ENCODE results near the gene RHBDL1.

The RHBDL1 gene

DNA sequence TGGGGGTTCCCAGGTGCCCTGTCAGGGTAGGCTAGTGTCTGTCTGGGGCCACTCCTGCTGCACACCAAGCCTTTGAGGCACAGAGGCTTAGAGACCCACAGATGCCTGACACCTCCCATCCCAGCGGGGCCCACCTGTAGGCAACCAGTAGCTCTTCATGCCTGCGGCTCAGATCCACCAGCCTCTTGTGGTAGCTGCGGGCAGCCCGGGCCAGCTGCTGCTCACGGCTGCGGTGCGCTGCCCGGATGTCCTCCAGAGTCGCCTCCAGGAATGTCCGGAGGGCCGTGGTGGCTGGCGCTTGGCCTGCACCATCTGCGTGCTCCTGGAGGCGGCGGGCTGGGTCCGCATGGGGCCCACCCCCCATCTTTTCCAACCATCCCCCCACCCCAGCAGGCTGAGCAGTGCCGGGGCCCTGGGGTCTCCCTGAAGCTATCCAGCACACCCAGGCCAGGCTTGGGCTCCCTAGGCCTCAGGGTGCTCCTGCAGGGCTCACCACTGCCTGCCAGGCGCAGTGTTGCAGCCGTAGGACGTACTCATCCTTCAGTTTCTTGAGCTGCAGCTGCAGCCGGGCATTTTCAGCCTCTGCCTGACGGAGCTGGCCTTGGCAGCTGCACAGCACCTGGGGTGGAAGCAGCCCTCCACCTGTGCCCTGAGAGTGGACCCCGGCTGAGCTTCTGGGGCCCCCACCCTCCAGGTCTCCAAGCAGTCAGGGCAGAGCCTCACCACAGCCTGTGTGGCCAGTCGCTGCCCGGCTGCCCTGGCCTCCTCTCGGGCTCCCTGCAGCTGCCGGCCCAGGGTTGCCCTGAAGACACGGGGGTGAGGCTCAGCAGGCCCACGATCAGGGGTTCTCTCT, 48.9 kb downstream of the RHBDL1 start:
- no peak overlapping the region for H3K9ac ChIP-seq (ENCODE audit: low read depth, low read length)
- no peak overlapping the region for H3K4me3 ChIP-seq (ENCODE audit: low read length)
- no peaks in the 10 kb centered on the region for H3K36me3 ChIP-seq (ENCODE audit: insufficient read depth, low read depth, low read length)
- H3K4me1 ChIP-seq (ENCODE audit: insufficient read depth, low read length): no peaks in the 10 kb centered on the region
- peaks cover 28% of the 10 kb centered on the region for H3K27me3 ChIP-seq (ENCODE audit: insufficient read depth, low read length)
- H3K9me3 ChIP-seq (ENCODE audit: insufficient read depth, low read depth, low read length): no peaks in the 10 kb centered on the region
- no peak overlapping the region for H3K27ac ChIP-seq (ENCODE audit: low read length)

DNA sequence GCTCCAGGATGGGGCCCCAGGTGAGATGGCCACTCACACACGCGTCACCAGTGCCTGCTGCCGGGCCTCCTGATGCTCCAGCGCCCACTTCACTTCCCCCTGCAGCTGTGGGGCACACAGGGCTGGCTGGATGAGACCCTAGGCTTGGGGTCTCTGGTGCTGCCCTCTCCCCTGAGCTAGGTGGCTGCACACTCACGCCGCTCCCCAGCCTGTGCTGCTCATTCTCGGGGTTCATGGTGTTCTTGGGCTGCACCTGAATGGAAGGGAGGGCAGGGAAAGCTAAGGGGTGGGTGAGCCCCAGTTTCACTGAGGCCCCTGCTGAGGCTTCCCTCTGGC, 49.5 kb downstream of the RHBDL1 start:
- Histone ChIP-seq H3K9ac (ENCODE audit: low read depth, low read length) (no peak overlapping the region), H3K9me3 (ENCODE audit: insufficient read depth, low read depth, low read length) (no peaks in the 10 kb centered on the region), H3K36me3 (ENCODE audit: insufficient read depth, low read depth, low read length) (no peaks in the 10 kb centered on the region), H3K27me3 (ENCODE audit: insufficient read depth, low read length) (peaks cover 25% of the 10 kb centered on the region), H3K4me1 (ENCODE audit: insufficient read depth, low read length) (no peaks in the 10 kb centered on the region), H3K27ac (ENCODE audit: low read length) (no peak overlapping the region), H3K4me3 (ENCODE audit: low read length) (no peak overlapping the region)

DNA sequence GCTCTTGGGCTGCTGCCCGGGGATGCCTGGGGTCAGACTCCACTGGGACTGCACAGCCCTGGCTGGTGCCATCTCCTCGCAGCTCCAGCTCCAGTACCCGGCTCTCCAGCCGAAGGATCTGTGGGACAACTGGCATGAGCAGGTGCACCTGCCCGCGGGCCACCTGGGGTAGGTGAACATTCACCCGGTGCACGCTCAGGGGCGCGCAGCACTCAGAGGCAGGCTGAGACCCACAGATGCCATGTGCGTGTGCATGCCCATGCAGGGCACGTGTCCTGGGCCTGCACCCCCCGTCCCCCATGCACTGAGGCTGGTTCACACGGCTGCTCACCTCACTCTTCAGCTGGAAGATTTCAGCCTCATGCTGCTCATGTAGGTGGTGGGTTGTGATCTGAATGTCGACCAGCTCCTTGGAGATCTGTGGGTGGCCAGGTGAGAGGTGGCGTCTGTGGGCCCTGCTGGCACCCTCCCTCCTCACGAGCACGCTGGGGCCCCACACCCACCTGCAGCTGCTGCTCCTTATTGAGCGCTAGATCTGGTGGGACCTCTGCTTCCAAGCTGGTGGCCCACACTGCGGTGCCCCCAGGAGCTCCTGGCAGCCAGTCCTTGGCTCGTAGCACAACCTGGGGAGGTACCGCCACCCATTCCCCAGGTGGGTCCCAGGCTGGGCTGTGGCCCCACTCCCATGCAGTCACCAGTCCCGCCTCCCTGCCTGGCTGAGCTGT, 50.2 kb downstream of the RHBDL1 start:
- no peaks in the 10 kb centered on the region for H3K36me3 ChIP-seq (ENCODE audit: insufficient read depth, low read depth, low read length)
- no peak overlapping the region for H3K9ac ChIP-seq (ENCODE audit: low read depth, low read length)
- H3K27me3 ChIP-seq (ENCODE audit: insufficient read depth, low read length): peaks cover 25% of the 10 kb centered on the region
- H3K4me3 ChIP-seq (ENCODE audit: low read length): no peak overlapping the region
- H3K4me1 ChIP-seq (ENCODE audit: insufficient read depth, low read length): no peaks in the 10 kb centered on the region
- no peaks in the 10 kb centered on the region for H3K9me3 ChIP-seq (ENCODE audit: insufficient read depth, low read depth, low read length)
- H3K27ac ChIP-seq (ENCODE audit: low read length): no peak overlapping the region

DNA sequence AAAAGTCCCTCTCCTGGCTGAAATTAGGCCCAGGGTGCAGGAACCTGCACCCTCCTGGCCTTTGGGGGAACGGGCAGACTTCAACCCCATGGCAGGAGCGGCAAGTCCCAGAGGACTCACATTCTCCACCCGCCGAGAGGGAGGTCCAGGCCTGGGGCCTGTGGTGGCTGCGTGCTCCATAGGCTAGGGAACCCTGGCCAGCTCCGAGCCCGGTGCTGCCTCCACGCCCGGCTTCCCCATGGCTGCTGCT, 50.6 kb downstream of the RHBDL1 start:
- H3K27me3 ChIP-seq (ENCODE audit: insufficient read depth, low read length): peaks cover 25% of the 10 kb centered on the region
- no peak overlapping the region for H3K27ac ChIP-seq (ENCODE audit: low read length)
- no peaks in the 10 kb centered on the region for H3K36me3 ChIP-seq (ENCODE audit: insufficient read depth, low read depth, low read length)
- H3K9me3 ChIP-seq (ENCODE audit: insufficient read depth, low read depth, low read length): no peaks in the 10 kb centered on the region
- H3K4me3 ChIP-seq (ENCODE audit: low read length): peak overlapping the region; percentile 60; the same call in 1 of the 2 replicates
- no peak overlapping the region for H3K9ac ChIP-seq (ENCODE audit: low read depth, low read length)
- H3K4me1 ChIP-seq (ENCODE audit: insufficient read depth, low read length): no peaks in the 10 kb centered on the region

DNA sequence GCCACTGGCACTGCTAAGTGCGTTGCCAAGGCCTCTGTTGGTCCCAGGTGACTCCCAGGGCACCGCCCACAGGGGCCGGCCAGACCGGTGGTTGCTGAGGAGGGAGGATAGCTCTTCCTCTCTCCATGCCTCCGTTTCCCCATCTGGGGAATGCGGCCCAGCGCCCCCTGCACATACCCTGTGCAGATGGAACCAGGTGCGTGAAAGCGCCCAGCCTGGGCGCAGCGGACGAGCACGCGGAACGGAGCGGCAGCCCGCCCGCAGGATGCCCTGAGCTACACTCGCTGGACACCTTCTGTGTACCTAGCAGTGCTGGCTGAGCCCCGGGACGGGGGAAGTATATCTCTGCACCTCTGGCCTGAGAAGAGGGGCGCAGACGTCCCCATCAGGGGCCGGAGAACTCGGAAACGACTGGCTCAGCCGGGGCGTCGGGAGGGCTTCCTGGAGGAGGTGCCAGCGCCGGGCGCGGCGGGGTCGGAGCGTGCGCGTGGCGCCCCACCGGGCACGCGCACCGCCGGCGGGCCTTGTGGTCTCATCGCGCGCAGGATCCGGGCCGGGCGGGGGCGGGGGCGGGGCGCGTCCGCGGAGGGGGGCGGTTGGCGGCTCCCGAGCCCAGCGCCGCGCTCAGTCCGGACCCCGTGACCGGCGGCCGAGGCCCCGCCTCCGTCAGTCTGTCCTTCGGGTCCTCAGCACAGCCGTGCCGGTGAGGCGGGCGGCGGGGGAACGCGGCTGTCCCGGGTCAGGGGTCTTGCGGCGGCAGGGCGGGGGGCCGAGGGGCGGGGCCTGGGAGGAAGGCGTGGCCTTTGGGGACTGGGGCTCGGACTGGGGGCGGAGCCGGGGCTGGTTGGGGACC, 51.2 kb downstream of the RHBDL1 start, which contains the start of the genes CCDC78 and HAGHL:
Gene CCDC78, minus strand, starts transcription at position 6 of the 853 bp plus-strand sequence. CDS start 76 bp downstream, outside the sequence.
Gene HAGHL, plus strand, starts transcription at position 669 of the 853 bp plus-strand sequence. CDS start 404 bp downstream, outside the sequence.
- peak within 1 kb of the TSS; percentile 62 for H3K4me3 ChIP-seq (ENCODE audit: low read length)
- H3K27me3 ChIP-seq (ENCODE audit: insufficient read depth, low read length): peaks cover 25% of the 10 kb centered on the region
- peak within 1 kb of the TSS; percentile 15; the same call in 1 of the 2 replicates for H3K9ac ChIP-seq (ENCODE audit: low read depth, low read length)
- H3K4me1 ChIP-seq (ENCODE audit: insufficient read depth, low read length): no peaks in the 10 kb centered on the region
- no peaks in the 10 kb centered on the region for H3K9me3 ChIP-seq (ENCODE audit: insufficient read depth, low read depth, low read length)
- no peak within 1 kb of the TSS for H3K27ac ChIP-seq (ENCODE audit: low read length)
- no peaks in the 10 kb centered on the region for H3K36me3 ChIP-seq (ENCODE audit: insufficient read depth, low read depth, low read length)

DNA sequence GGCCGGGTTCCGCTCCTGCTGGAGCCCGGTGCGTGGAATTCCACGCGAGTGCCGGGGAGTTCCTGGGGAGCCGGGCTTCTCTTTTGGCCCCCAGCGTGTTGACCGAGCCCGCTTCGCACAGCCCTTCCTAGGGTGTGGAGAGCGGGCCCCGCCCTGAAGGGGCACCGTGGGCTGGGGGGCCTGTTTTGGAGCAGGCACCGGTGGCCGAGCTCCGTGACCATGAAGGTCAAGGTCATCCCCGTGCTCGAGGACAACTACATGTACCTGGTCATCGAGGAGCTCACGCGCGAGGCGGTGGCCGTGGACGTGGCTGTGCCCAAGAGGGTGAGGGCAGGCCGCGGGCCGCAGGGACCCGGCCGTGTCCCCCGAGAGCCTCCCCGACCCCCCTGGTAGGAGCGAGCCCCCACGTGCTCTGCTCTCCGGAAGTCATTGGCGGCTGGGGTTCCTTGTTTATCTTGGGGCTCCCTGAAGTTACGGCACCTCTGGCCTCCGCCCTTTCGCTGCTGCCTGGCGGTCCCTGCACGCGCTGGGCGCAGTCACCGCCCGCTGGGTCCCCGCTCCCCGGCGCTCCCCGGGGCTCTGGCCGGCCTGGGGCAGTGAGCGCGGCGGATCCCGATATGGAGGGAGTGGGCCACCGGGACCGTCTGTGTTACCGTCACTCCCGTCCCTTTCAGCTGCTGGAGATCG, 52.0 kb downstream of the RHBDL1 start:
- Histone ChIP-seq H3K36me3 (ENCODE audit: insufficient read depth, low read depth, low read length) (no peaks in the 10 kb centered on the region; the same call in 1 of the 2 replicates), H3K9me3 (ENCODE audit: insufficient read depth, low read depth, low read length) (no peaks in the 10 kb centered on the region), H3K4me3 (ENCODE audit: low read length) (peak overlapping the region; percentile 62), H3K27me3 (ENCODE audit: insufficient read depth, low read length) (peaks cover 25% of the 10 kb centered on the region), H3K4me1 (ENCODE audit: insufficient read depth, low read length) (no peaks in the 10 kb centered on the region), H3K9ac (ENCODE audit: low read depth, low read length) (peak overlapping the region; percentile 15; the same call in 1 of the 2 replicates), H3K27ac (ENCODE audit: low read length) (no peak overlapping the region)

Measured in iPS-20b (cell line).